ENCODE results near the gene RNU5B-1.

RNU5B-1 gene

DNA sequence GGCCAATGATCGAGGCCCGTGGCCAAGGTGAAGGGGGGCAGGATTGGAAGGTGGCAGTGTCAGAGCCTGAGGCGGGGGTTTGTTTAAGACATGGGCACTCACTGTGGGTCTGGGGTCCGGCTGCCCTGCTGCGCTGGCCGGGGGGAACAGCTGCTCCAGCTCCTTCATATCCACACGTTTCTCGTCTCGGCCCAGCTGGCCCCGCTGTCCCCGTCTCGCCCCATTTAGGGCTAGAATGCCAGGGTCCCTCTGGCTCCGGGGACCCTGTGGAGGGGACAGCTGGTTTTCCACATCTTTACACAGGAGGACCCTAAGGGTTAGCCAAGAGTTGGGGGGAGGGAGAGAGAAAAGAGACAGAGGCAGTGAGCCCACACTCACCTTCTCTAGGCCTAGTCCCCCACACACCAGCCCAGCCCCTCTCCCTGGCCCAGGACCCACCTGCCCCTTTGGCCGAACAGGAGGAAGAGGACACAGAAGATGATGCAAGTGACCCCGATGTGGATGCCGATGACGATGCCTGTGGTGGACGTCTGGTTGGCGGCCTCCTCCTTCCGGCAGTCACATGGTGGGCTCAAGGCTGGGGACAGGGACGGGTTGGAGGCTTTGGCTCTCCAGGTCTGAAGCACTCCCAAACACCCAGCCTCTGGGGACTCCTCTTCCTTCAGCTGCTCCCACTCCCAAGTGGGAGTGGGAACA, 25.0 kb downstream of the RNU5B-1 start:
- FAIRE-seq = no peak

DNA sequence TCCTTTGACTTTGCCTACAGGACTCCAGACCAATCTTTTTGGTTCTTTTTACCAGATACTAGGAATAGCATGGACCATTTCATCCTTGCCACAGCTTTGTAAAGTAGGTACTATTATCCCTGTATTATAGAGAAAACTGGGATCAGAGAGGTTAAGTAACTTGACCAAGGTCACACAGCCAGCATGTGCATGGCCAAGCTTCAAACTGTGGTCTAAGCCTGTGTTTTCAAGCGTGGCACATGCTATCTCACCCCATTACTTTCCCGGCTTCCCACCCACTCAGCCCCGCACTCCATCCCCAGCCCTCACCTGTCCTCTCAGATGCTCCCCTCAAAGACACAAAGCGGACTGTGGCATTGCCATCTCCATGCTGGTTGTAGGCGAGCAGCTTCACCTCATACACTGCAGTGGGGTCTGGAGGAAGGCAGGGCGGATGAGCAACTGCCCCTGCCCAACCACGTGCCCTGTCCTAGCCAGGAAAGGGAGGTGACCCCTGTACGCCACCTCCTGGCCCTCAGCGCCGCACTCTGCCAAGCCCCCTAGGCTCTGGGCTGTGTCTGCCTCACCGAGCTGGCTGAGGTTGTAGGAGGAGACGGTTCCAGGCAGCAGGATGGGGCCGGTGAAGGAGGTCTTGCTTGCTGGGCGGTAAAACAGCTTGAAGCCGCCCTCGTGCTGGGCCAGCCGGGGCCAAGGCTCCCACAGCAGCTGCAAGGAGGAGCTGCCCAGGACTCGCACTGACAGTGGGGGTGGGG, 25.7 kb downstream of the RNU5B-1 start:
- FAIRE-seq = no peak

GRCh38 chr15:65330934-65331645, 26.6 kb downstream of the RNU5B-1 start:
- FAIRE-seq = no peak

GRCh38 chr15:65331811-65332210, 27.3 kb downstream of the RNU5B-1 start:
- no peak for FAIRE-seq

DNA sequence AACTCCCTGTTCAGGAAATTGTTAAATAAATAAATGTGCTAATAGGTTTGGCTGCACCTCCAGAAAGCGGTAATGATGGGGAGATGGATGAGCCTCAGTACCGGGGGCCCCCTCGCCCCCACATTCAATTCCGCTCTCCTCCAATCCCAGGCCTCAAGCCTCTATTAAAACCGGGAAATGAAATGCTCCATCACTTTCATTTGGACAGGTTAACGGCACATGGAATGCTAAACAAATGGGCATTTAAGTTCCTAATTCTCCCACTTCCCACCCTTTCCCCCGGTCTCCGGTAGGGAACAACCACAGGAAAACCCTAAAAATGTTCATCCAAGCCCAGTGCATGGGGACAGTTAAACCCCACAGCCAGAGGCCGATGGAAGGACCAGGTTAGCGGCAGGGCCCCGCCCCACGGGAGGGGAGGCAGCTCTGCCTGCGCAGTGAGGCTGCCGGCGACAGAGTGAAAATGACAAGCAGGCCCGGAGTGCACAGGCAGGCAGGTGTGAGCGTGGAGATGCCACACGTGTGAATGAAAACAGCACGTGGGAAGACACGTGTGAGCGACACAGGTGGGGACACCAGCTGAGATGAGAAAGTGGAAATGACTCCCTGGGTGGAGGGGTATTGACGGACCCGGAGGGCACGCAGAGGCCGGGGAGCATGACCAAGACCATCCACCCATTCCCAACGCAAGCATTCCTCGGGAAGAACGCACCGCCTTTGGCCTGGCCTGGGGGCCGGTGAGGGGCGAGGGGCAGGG, 28.1 kb downstream of the RNU5B-1 start:
- FAIRE-seq = no peak

GRCh38 chr15:65333148-65333820, 28.8 kb downstream of the RNU5B-1 start:
- no peak for FAIRE-seq

DNA sequence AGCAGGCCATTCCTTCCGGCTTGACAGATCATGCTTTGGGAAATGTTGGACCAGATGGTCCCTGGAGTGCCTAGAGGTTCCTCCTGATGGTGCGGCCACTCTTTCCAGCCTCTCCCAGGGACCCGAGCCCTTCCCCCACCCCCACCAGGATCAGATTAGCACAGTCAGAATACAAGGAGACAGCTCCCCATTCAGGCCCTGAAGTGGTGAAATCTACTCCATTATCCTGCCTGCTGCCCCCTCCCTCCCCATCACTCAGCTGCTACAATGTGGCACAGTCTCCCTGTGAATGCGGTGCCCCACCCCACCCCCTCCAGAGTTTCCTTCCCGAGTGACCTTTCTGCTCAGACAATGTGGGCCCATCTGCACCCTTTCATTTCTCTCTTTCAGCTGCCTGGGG, 29.4 kb downstream of the RNU5B-1 start:
- FAIRE-seq = no peak

GRCh38 chr15:65334586-65335231, 30.2 kb downstream of the RNU5B-1 start:
- no peak for FAIRE-seq

DNA sequence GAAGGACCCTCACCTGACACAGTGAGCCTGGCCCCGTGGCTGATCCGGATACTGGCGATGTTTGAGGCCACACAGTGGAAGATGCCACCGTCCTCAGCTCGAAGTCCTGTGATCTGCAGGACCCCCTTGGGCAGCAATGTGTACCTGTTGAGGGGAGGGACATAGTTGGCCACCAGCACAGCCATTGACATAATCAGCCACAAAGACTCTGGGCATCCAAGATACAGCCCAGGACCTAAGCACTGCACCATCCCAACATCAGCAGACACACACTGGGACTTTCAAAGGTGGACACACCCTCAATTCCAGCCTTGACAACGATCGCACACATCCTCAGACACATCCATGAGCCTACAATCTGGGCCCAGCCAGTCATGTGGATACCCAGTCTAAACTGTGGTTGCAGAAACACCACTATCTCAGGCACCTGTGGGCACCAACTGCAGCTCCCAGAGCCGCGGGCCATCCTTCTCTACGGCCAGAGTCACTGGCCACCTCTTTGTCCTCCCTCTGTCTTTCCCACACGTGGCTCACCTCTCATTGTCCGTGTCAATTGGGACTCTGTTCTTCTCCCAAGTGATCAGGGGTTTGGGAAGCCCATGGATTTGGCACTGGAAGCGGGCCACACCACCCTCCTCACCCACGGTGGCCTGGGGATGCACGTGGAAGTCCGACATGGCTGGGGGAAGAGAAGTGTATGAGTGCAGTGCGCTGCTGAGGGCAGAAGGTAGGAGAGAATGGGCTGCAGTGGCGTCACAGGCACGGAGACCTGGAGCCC, 31.0 kb downstream of the RNU5B-1 start:
- no peak for FAIRE-seq

GRCh38 chr15:65336493-65337435, 32.3 kb downstream of the RNU5B-1 start:
- no peak for FAIRE-seq

DNA sequence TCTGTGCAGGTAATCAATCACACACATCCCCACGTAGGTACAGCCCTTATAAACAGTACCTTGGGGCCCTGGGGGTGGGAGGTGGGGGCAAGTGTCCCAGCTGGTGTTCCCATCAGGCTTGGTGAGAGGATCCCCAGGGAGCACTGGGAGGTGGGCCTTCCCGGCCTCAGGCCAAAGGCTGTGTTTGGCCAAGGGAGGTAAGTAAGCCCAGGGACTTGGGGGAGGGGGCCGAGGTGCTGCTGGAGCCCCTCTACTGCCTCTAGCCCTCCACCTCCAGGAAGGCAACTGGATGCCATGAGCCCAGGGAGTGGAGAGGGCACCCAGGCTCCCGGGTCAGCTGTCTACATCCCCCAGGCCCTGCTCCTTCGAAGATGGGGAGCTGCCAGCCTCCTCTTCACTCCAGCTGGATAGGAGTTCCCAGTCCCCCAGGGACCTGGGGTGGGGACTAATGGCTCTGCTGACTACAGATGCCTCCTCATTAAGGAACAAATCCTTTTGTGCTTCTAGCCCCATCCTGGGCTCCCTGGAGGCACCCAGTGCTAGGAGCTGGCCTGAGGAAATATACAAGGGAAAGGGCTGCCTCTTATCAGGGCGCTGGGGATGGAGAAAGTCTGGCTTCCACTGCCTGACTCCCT, 33.1 kb downstream of the RNU5B-1 start:
- FAIRE-seq = no peak

GRCh38 chr15:65338366-65338765, 33.9 kb downstream of the RNU5B-1 start:
- no peak for FAIRE-seq

- FAIRE-seq = no peak
These were observed 34.3 kb downstream of the RNU5B-1 start for GRCh38 chr15:65338823-65339222.

GRCh38 chr15:65339416-65339815, 34.9 kb downstream of the RNU5B-1 start:
- no peak for FAIRE-seq

DNA sequence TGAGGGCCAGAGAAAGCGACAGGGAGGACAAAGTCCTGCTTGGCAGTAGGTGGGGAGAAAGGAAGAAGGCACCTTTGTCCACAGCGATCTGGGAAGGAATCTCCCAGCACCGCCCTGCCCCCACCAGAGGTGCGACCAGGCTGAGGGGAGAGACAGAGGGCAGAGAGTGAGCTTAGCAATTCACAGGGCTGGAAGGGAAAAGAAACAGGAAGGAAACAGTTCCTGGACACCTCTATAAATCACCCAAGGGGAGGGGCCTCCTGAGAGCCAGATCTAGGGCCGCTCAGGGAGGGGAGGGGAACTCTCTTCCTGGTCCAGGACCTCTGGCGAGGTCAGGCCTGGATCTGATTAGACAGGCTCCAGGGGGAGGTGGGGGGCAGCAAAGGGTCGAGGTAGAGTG, 35.4 kb downstream of the RNU5B-1 start:
- FAIRE-seq = no peak

- FAIRE-seq = no peak
These were observed 38.0 kb downstream of the RNU5B-1 start for GRCh38 chr15:65342493-65342892.

GRCh38 chr15:65343374-65343981, 39.0 kb downstream of the RNU5B-1 start:
- no peak for FAIRE-seq

DNA sequence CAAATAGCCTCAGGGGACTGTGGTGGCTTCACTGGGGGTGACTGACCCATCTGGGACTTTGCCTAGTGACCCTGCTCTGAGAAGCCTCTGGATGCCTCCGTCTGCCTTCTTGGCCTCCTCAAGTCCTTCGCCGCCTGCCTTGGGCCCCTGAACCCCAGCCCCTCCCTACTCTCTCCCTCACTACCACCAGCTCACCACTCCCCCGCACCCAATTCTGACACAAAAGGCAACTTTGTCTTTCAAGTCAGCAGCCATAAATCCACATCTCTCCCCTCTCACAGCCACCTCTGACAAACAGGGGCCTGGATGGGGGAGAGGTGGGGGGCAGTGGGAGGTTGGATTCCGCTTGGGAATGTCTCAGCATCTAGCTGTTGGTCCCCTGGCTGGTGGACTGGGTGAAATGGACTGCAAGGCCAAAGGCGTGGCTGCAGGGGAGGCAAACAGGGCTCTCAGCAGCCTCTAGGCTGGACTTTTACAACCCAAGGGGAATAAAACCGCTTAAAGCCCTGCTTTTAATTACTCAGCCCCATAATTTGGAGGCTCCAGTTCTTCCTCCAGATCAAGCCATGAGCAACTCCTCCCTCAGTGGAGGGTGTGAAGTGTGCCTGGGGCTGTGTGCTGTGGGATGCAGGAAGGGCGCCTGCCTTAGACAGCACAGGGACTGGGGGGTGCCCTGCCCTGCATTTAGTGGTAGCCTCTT, 39.9 kb downstream of the RNU5B-1 start:
- FAIRE-seq = no peak
